ENCODE results near the gene MEIS2.

The MEIS2 gene

GRCh38 chr15:36887214-36887961 is 213.0 kb downstream of the MEIS2 start:
- DNase-seq = no peak

DNA sequence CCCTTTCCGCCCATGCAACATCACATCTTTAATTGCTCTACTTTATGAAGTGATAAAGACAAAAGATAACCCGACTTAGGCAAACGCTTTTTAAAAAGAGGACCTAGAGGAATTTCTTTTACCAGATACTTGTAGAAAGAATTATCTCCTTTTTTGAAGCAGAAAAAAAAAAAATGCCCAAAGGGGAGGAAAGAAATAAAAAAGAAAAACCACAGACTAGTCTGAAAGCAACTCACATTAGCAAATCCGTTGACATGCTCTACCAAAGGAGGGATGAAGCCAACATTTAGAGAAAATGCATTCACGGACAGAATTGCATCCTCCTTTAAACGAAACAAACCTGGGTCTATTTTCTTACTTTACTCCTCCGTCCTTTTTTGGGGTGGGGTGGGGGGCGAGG is 213.6 kb downstream of the MEIS2 start:
- no peak for DNase-seq

DNA sequence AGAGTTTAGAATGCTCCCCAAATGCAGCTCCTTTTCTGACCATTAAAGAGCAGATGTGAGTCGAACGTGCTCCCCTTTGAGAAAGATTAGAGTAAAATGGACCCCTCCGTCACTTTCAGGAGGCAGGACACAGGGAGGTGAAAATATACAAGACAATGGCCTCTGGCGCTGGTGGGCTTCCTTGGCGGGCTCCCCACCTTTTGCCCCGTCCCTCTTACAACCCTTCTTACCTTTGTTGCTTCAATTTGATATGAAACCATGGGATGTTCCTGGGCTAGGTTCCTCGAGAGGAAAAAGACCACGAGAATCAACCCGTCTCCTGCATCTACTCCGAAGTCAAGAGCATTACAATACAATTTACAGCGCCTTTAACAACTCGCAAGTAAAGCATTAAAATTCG is 214.2 kb downstream of the MEIS2 start:
- DNase-seq = no peak

DNA sequence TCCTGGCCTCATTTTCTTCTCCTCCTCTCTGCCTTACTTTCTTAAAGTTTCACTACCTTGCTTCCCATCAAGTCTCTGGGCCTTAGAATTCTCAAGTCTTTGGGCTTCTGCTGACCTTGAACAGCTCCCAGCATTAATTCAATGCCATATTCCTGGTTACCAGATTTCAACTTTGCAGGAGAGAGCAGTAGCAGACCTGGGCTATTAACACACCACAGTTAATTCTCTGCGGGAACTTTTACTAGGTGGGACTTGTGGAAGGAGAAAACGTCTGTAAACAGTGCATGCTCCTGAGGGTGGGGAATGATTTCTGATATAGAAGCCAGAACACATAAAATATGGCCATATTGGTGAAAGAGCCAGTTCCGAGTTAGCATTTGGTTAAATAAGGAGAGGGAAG is 214.6 kb downstream of the MEIS2 start:
- no peak for DNase-seq

GRCh38 chr15:36884936-36885635 is 215.3 kb downstream of the MEIS2 start:
- DNase-seq = no peak

DNA sequence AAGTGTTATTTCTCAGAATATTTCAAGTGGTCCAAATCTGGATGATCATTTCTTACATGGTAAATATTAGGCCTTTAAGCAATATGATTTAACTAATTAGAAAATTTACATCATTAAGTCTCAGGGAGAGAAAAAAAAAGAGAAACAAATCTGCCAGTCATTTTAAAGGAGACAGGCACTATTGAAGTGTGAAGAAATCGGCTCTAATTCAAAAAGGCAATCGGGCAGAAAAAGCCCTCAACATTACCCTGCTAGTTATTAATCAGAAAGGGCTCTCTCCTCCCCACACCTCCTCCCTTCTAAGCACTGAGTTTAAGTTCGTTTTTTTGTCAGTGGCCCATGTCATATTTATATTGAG is 215.9 kb downstream of the MEIS2 start:
- no peak for DNase-seq

- DNase-seq = peak; percentile 20
Measured at GRCh38 chr15:36883713-36884517, 216.4 kb downstream of the MEIS2 start.

- no peak for DNase-seq
Measured at GRCh38 chr15:36882487-36883131, 217.7 kb downstream of the MEIS2 start.

GRCh38 chr15:36882056-36882455 is 218.3 kb downstream of the MEIS2 start:
- no peak for DNase-seq

GRCh38 chr15:36881516-36881915 is 218.8 kb downstream of the MEIS2 start:
- DNase-seq = no peak

DNA sequence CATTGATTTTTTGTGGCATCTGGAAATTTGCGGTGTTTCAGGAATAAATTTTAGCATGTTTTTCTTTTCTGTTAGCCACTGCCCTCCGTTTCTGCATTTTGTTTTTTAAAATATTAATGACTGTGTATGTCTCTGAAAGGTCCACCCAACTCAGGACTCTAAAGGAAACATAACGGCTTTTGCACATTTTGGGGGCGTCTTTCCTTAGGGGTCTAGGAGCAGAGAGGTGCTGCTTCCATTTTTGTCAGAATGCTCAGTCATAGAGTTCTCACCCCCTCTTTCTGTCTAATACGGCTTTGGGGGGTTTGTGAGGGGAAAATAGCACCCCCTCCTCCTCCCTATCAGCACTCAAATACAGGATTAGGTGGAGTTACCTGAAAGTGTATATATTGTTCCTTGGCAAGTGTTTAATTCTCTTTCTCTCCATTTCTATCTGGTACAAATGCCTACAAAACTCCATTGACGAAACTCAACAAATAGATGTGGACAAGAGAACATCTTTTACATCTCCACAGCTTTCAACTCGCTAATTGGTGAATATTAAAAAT is 219.4 kb downstream of the MEIS2 start:
- no peak for DNase-seq

- DNase-seq = no peak
Measured at GRCh38 chr15:36880224-36880912, 220.0 kb downstream of the MEIS2 start.

GRCh38 chr15:36879568-36880222 is 220.7 kb downstream of the MEIS2 start:
- no peak for DNase-seq

DNA sequence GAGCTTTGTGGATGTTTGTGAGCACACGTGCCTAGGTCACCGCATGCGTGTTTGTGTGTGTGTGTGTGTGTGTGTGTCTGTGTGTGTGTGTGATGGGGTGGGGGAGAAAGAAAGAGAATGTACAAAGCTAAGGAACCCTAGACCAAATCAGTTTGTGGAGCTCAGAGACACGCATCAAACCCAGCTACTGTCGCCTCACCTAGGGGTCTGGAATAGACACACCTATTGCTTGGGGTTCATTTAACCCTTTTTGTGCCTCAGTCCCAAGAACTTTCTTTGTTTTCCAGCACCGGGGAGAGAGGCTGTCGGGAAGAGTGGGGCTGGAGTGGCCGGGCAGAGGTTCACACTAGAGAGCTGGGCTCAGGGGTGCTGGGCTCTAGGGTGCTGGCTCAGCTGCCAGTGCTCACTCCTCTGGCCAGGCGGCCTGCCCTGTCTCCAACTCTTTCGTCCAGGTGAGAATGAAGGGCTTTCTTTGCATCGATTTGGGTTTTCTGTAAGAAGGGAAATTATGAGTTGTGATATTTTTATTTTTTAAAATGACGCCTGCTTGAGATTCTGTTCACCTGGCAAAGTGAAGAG is 221.6 kb downstream of the MEIS2 start:
- no peak for DNase-seq

DNA sequence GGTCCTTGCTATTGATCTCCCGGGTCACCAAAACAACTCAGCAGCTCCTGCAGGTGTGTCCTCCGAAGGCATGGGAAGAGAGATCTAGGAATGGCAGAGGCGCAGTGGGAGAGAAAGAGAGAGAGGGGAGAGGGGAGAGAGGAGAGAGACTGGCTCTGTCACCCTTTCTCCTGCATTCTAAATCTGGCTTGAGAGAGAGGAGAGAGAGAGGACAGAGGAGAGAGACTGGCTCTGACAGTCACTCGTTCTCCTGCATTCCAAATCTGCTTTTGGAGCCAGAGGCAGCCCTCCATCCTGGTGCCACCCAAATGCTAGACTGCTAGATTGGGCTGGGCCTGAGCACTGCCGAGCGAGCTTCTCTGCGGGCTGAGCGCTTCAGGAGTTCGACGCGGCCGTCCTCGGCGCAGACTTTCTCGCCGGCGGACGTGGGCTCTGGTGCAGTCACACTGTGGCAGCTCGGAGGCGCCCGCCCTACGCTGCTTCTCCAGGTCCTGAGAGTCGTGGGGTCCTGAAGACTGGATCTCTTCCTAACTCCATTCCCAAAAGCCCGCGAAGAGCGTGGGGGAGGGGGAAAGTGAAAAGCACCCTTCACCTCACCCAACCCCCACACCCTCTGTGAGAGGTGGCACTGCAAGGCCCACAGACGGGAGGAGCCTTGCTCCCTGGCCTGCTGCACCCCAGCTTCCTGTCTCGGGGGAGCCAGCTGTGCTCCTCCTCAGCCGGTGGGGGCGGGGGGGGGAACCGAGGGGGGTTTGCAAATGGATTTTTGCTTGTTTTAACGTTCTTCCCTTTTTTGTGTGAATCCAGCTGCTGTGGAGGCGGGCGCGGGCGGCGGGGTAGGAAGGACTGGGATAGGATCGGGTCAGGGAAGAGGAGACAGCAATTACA is 222.3 kb downstream of the MEIS2 start:
- DNase-seq = no peak

DNA sequence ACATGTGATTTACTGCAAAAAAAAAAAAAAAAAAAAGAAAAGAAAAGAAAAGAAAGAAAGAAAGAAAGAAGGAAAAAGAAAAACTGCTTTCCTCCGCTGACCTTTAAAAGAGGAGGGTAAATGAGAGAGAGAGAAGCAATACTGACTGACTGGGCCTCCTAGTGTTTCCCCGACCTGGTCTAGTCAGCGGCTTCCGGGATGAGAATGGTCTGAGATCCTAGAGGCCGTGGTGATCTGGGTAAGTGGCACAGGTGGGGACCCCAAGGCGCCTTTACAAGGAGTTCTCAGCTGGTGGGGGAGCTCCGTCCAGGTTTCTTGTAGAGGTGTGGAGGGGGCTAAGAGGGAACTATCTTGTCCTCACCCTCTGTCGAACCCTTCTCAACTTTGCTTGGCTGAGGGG is 223.1 kb downstream of the MEIS2 start:
- DNase-seq = no peak

DNA sequence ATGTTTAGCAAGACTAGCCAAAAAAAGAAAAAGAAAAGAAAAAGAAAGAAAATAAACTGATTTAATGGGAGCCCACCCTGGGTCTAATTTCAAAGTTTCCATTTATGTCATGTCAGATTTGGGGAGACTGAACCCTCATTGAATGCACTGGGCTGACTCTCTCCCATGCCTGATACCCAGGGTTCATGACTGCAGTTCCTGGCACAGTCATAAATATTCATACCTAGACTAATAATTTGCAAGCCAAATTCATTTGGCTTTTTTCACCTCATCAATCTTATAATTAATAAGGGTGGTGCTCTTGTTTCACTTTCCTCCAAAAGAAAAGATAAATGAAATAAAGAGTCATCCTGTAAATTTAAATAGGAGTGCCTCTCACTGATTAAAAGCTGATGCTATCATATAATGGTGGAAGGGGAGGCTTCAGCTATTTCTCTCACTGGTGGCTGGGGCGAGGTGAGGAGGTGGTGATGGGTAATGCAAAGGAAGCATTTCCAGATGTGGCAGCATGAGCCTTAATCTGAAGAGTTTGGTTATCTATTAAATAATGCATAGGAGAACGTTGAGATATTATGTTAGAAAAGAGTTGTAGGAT is 224.5 kb downstream of the MEIS2 start:
- DNase-seq = no peak

GRCh38 chr15:36874930-36875329 is 225.4 kb downstream of the MEIS2 start:
- DNase-seq = no peak

GRCh38 chr15:36867436-36867835 is 232.9 kb downstream of the MEIS2 start:
- no peak for DNase-seq

DNA sequence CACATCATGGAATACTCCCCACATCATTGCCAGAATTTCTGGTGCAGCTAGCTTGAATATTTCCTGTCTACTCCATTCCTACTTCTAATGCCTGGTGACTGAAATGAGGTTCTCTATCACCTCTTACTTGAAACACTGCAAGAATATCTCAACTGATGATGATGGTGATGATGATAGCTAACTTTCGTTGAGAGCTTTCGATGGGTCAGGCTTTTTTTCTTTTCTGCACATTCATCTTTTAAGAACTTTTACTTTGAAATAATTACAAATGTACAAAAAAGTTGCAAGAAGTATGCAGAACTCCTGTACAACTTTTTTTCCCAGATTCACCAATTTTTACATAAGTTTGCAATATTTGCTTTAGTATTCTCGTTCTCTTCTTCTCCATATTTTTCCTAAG is 233.5 kb downstream of the MEIS2 start:
- no peak for DNase-seq
